ENCODE measurements around the gene IL21.

DNA sequence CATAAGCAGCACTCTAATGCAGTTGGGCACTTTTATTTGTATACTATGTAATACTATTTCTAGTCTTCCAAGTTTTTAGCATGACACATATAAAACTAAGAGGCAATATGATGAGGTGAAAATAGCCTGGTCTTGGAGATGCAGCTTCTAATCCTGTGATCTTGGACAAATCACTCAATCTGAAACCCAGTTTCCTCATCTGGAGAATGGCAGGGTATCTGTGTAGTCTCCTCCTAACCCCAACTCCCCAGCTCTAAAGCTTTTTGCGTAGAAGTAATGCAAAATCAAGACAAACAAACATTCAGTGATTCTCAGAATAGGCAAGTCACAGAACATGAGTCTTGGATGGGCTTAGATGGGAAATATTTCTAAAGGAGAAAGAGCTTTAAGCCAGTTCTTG, 36.7 kb upstream of the IL21 start:
- TF ChIP-seq, protein P1, sequence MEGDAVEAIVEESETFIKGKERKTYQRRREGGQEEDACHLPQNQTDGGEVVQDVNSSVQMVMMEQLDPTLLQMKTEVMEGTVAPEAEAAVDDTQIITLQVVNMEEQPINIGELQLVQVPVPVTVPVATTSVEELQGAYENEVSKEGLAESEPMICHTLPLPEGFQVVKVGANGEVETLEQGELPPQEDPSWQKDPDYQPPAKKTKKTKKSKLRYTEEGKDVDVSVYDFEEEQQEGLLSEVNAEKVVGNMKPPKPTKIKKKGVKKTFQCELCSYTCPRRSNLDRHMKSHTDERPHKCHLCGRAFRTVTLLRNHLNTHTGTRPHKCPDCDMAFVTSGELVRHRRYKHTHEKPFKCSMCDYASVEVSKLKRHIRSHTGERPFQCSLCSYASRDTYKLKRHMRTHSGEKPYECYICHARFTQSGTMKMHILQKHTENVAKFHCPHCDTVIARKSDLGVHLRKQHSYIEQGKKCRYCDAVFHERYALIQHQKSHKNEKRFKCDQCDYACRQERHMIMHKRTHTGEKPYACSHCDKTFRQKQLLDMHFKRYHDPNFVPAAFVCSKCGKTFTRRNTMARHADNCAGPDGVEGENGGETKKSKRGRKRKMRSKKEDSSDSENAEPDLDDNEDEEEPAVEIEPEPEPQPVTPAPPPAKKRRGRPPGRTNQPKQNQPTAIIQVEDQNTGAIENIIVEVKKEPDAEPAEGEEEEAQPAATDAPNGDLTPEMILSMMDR (IDR thresholded peaks at IDR 0.05) = no peak
- no peak for TF ChIP-seq POLR2A (IDR thresholded peaks at IDR 0.05)

All from right lobe of liver (tissue), 4 donors.